Left lobe of liver (tissue), 2 donors: ENCODE data around the gene HEXIM2. TPM values are rescaled to one million over a fixed set of nuclear protein-coding genes. Genes with fewer than 3 reads are reported as not detected.

Source experiments
- ATAC-seq: fragments of 200-7000 bp; cut with Tn5 transposase; one replicate; pipeline ENCODE4 v1.9.1; 2020; ENCODE audit warnings: mild to moderate bottlenecking, moderate library complexity
- DNase-seq: peaks from one replicate; pipeline ENCODE4 v3.0.0-alpha.2; 2020; ENCODE audit warnings: low spot score
- total RNA-seq: library from RNA; stranded (reverse); gene quantifications from one replicate; pipeline ENCODE4 v1.2.1, GENCODE V29; 2021
- donor health status: DM: no; HTN: no; CAD: no; lungs with moderate emphysema.
- donor health status: DM: no; HTN: yes; CAD: no.

HEXIM2 gene
- total RNA-seq, 1 donor from 2014 or later = 14.2 TPM

DNA sequence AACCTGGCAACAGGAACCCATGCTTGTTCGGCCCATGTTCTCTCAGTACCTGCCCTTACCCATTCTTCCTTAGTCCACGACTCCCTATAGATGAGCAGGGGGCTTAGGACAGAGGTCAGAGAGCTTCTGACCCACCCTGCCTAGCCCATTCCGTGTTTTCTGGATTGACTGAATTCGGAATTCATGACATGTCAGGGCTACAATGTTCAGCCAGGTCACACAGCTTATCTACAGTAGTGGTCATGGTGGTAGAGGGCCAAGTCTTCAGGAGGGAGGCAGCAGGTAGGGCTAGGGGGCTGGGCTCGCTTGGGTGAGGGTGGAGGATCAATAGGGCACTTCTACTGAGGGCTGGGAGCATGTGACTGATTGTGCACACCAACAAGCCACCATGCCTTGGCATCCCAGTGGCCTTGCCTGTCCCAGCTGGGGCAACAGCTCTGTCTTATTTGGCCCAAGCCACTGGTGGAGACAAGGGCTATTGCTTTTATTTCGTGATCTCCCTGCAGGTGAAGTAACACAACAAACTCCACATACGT is 3.1 kb downstream of the HEXIM2 start:
- DNase-seq = peak; percentile 66
- ATAC-seq = peak; percentile 3

DNA sequence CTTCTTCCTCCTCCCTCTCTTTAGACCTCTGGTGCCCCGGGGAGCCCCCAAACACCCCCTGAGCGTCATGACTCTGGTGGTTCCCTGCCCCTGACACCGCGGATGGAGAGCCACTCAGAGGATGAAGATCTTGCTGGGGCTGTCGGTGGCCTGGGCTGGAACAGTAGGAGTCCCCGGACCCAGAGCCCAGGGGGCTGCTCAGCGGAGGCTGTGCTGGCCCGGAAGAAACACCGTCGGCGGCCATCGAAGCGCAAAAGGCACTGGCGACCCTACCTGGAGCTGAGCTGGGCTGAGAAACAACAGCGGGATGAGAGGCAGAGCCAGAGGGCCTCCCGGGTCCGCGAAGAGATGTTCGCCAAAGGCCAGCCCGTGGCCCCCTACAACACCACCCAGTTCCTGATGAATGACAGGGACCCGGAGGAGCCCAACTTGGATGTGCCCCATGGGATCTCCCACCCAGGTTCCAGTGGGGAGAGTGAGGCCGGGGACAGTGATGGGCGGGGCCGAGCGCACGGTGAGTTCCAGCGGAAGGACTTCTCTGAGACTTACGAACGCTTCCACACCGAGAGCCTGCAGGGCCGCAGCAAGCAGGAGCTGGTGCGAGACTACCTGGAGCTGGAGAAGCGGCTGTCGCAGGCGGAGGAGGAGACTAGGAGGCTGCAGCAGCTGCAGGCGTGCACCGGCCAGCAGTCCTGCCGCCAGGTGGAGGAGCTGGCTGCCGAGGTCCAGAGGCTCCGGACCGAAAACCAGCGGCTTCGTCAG is 7.5 kb downstream of the HEXIM2 start:
- ATAC-seq (no peak), DNase-seq (no peak)

DNA sequence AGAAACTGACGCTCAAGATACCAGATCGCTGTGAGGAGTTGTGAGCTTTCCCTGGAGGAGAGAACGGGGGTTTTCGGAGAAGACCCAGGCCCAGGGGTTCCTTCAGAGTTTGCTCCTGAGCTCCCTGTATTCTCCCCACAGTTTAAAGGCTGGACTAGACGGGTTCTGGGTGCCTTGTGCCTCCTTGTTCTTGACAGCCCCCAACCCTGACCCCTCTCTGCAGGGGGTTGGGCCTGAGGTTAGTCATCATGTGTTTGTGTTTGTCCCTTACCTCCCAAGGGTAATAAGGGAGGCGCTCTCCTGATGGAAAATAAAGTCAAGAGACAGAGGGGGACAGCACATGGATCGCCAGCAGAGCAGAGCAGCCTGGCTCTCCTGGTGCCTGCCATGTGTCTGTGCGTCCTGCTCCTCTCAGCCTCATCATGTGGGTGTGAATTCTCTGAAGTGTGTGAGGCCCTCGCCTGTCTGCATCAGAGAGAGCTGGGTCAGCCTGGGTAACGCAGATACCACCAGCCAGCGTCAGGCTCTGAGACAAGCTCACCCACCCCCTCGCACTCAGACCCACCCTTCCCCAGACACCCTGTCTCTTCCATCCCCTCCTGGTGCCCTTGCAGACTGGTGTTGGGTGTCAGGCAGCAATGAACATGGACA is 8.7 kb downstream of the HEXIM2 start:
- DNase-seq (no peak), ATAC-seq (no peak)

DNA sequence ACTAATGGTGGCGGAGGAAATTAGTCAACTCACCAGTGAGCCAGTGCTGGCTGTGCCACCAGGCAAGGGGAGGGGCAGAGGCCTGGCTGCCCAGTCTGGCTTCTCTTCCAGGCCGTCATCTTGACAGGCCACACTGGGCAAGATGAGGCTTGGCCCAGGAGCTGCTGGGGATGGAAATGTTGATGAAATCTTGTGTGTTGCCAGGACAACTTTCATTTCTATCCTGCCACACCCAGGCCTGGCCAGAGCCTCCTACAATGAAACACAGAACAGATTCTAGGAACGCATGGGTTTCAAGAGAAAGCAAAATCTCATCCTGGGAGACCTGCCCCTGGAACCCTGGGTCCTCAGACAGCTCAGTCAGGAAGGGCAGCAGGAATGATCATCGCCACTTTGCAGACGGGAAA is 9.3 kb downstream of the HEXIM2 start:
- DNase-seq (peak; percentile 75), ATAC-seq (peak; percentile 72)

DNA sequence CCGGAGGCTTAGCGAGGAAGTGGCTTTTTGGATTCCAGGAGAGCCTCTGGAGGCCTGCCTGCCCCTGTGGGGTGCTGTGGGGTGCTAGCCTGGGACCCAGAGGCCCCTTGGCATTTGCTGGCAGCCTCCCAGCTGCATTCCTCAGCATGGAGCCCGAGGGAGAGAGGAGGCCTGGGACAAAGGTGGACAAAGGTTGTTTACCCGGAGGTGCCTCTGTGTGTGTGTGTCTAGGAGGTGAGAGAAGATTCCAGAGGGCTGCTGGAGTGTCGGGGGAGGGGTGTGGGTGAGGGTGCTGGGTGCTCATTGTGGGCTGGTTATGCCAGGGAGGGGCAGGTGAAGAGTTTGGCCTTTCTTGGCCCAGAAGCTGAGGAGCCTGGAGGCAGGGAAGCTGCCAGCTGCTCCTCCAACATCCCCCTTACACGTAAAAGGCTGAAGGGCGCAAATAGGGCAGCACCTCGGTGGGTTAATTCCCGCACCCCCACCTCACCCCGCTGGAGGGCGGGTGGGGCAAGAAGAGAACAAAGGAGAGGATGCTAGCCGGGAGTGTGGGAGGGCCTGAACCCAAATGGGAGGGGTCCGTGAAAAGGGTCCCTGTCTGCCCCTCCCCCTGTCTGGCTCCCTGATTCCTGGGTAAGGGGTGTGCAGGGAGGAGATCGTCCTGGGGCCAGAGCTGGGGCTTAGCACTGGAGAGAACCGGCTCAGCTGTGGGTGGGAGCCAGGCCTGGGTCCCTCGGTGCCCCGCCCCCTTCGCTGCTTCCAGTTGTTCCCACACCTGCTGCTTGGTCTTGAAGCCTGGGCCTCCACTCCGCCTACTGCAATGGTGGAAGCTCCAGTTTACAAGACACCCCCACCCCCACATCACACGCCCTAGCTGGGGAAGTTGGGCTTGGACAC is 9.9 kb downstream of the HEXIM2 start:
- ATAC-seq (peak; percentile 58), DNase-seq (peak; percentile 58)

- ATAC-seq (no peak), DNase-seq (no peak)
These were observed 10.5 kb downstream of the HEXIM2 start for GRCh38 chr17:45172232-45172540.

DNA sequence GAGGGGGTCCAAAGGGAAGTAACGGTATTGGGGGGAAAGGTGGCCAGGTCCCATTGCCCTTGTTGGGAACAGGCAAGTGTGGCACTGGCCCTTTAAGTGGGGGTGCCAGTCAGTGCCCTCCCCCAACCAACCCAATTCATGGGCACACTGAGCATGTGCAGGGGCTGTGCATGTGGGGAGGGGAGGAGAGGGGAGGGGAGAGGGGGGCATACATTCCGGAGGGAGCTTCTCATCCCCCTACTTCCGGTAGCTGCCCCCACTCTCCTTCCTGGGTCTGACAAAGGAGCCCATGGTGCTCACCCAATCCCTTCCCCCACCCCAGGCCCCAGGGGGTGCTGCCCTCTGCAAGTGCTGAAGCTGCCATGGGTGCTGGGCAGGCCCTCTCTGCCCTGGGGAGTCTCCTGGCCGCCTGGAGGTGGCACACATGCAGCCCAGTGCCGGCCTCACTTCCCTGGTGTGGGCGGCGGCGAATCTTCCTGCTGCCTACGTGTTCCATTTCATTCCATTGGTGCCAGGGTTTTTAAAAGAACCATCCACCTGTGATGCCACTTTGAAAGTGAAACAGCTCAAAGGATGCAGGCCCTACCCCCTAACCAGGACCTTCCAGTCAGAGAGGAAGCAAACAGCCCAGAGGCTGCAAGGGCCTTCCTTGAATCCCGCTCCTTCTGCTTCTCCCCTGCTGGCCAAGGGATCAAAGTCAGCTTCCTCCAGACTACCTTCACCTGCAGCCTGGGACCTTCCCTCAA is 11.0 kb downstream of the HEXIM2 start:
- peak; percentile 86 for ATAC-seq
- peak; percentile 81 for DNase-seq

DNA sequence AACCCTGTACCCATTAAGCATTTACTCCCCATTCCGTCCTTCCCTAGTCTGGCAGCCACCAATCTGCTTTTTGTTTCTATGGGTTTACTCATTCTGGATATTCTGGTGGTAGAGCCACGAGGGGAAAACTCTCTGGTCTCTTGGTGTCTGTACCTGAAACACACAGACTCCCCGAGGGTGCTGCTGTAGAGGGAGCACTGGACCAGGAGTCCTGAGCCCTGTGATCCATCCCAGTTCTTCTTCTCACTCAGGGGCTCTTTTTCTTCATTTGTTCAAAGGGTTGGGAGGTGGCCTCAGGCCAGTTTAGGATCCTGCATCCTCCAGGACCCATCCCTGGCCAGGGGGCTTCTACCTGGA is 14.1 kb downstream of the HEXIM2 start:
- ATAC-seq (no peak), DNase-seq (no peak)

GRCh38 chr17:45177563-45177962 is 15.9 kb downstream of the HEXIM2 start:
- ATAC-seq (no peak), DNase-seq (no peak)

DNA sequence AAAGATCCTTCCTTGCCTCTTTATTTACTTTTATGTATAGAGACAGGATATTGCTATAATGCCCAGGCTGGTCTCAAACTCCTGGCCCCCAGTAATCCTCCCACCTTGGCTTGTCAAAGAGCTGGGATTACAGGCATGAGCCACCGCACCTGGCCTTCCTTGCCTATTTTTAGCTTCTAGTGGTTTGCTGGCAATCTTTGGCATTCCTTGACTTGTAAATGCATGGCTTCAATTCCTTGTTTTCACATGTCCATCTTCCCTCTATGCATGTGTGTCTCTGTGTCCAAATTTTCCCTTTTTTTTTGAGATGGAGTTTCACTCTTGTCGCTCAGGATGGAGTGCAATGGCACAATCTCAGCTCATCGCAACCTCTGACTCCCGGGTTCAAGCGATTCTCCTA is 22.5 kb downstream of the HEXIM2 start:
- DNase-seq = no peak
- no peak for ATAC-seq

DNA sequence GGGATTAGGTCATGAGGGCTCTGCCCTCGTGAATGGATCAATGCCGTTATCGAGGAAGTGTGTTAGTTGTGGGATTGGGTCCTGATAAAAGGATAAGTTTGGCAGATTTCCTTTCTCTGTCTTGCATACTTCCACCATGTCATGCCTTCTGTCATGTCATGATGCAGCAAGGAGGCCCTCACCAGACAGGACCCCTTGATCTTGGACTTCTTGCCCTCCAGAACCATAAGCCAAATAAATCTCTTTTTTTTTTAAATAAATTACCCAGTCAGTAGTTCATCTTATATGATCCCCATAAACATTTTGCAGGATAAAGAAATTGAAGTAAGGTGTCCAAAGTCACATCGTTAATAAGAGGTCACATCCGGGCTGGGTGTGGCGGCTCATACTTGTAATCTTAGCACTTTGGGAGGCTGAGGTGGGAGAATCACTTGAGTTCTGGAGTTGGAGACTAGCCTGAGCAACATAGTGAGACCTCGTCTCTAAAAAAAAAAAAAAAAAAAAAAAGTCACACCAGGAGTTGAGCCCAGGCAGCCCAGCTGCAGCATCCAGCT is 25.2 kb downstream of the HEXIM2 start:
- ATAC-seq (no peak), DNase-seq (no peak)

- ATAC-seq = no peak
- DNase-seq = no peak
These were observed 27.3 kb downstream of the HEXIM2 start for GRCh38 chr17:45189009-45189408.

- ATAC-seq = peak; percentile 88
- peak; percentile 69 for DNase-seq
These were observed 29.0 kb downstream of the HEXIM2 start for GRCh38 chr17:45190503-45191255.

DNA sequence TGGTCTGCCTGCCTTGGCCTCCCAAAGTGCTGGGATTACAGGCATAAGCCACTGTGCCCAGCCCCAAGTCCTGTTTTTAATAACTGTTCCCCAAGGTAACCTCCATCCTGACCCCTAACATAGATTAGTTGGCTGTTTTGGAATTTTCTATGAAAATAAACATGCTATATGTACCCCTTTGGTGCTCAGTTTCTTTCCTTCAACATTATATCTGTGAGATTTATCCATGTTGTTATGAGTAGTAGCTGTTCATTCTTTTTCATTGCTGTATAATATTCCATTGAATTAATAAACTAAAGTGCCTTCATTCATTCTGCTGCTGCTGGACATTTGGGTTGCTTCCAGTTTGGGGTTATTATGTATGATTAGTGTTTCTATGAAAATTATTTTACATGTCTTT is 33.7 kb downstream of the HEXIM2 start:
- no peak for DNase-seq
- ATAC-seq = no peak

GRCh38 chr17:45197108-45197507 is 35.4 kb downstream of the HEXIM2 start:
- no peak for DNase-seq
- no peak for ATAC-seq

DNA sequence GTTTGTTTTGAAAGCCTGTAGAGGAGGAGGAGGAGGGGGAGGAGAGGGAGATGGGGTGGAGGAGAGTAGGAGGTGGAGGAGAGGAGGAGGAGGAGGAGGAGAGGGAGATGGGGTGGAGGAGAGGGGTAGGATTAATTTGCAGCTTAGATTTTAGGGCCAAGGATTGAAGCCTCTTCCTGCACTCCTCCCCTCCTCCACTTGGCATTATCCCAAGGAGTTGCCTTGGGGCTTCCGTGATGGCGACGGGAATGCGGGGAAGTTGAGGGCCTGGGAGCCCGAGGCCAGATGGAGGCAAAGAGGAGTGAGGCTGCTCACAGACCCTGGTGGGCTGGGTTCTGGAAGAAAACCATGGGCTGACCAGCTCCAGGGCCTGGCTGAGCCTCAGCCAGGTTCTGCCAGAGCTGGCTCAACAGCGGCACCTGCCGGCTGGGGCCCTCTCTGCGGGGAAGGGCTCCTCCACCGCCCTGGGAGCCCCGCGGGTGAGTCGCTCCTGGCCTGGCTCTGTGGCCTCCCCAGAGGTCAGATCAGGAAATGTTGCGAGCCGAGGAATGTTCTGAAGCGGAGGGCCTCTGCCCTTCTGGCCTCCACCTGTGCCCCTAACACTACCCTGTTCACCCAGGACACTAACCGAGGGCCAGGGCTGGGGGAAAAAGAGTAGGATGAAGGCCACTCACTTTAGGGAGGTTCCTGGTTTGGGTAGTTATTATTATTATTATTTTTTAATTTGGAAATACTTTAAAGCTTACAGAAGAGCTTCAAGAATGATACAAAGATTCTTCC is 36.1 kb downstream of the HEXIM2 start:
- ATAC-seq (peak; percentile 98), DNase-seq (peak; percentile 94)

DNA sequence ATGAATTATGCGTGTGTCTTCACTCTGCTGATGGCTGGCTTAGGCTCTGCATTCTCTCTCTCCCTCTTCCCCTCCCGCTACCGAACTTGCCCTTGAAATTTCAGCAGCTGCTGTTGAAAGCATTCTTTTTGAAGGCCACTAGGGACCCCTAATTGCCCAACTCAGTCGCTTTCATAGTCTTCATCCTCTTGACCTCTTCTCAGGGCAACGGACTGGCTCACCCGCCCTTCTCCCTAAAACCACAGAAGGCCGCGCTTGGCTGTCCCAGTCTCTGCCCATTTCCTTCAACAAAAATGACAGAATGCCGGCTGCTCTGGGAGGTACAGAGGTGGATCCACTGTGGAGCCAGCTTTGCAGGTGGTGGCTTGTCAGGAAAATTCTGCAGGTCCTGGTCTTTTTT is 39.0 kb downstream of the HEXIM2 start:
- no peak for DNase-seq
- no peak for ATAC-seq

DNA sequence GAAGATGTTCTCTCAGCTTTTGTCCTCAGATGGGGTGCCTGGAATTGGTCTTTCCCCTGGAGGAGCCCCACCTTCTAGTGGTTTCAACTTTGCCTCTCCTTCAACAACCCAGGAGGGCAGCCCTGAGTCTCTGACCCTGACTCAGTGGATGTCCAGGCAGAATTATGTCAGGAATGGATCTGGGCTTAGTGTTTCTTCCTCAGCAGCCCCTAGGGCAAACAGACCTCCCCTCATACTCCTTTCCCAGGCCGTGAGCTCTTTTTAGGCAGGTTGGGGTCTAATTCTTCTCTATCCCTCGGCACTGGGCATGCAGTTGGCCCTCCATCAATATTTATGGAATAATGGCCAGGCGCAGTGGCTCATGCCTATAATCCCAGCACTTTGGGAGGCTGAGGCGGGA is 39.8 kb downstream of the HEXIM2 start:
- DNase-seq (no peak), ATAC-seq (no peak)

DNA sequence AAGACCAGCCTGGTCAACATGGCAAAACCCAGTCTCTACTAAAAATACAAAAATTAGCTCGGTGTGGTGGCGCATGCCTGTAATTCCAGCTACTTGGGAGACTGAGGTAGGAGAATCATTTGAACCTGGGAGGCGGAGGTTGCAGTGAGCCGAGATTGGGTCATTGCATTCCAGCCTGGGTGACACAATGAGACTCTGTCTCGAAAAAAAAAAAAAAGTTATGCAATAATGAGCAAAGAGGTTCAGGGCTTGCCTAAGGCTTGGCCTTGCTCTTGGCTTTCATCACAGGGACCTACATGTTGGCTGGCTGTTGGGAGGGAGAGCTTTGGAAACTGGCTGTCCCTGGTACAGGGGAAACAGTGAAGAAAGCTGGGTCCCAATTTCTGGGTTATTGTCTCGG is 40.2 kb downstream of the HEXIM2 start:
- DNase-seq (peak; percentile 78), ATAC-seq (peak; percentile 73)
